Large intestine (tissue), 12 donors: ENCODE data around the gene AADAC. TPM values are rescaled to one million over a fixed set of nuclear protein-coding genes. Genes with fewer than 3 reads are reported as not detected.
"Not testable (repeated sequence)": the region's sequence is repeated elsewhere in the genome, so short reads cannot be mapped to it uniquely, and the experiment has no call there.

Experiments
- DNase-seq, 2 donors: peaks; one replicate each; pipeline versions ENCODE4 v3.0.0 to v3.0.0-alpha.2; 2013
- H3K27ac ChIP-seq: one replicate; pipeline ENCODE4 v1.5.1; 2013; ENCODE audit warnings: low read length
- H3K27me3 ChIP-seq: 2 replicates; pipeline ENCODE4 v1.6.1; 2013; ENCODE audit warnings: low read length; ENCODE audit not compliant: control insufficient read depth, insufficient read depth
- H3K36me3 ChIP-seq: 2 replicates; pipeline ENCODE4 v1.6.1; 2013; ENCODE audit warnings: low read length; ENCODE audit not compliant: control insufficient read depth, insufficient read depth
- H3K4me1 ChIP-seq: one replicate; pipeline ENCODE4 v1.6.1; 2013; ENCODE audit warnings: low read length; ENCODE audit not compliant: control insufficient read depth, insufficient read depth
- H3K4me3 ChIP-seq: one replicate; pipeline ENCODE4 v1.5.1; 2013; ENCODE audit warnings: low read length
- H3K9me3 ChIP-seq: one replicate; pipeline ENCODE4 v1.6.1; 2013; ENCODE audit warnings: mild to moderate bottlenecking, low read depth, low read length, moderate library complexity; ENCODE audit not compliant: control insufficient read depth
- whole genome bisulfite sequencing: methylation state at CpG from one replicate; pipeline ENCODE4 v1.1.5; 2013; ENCODE audit warnings: low lambda C conversion rate; ENCODE audit not compliant: insufficient coverage; 5-methylcytosine and 5-hydroxymethylcytosine counted together
- long read RNA-seq, 11 donors: transcript quantifications; one replicate each; lab custom pipeline, GENCODE V29; 2026
- polyA plus RNA-seq: library from polyadenylated mRNA; unstranded; fragments of 120-200 nt; gene quantifications from one replicate; pipeline ENCODE4 v1.2.1, GENCODE V29; 2013

The AADAC gene
- polyA plus RNA-seq = 147 TPM
- long read RNA-seq, donor 1, transcript AADAC-201 (5 exons, 1,642 nt) = major isoform, 66 of 107 reads
- long read RNA-seq, donor 1, partial matches to known transcripts = 35 of 107 reads
- long read RNA-seq, donor 1, other reads (novel, unspliced or antisense) = 5 of 107 reads
- long read RNA-seq, donor 2, transcript AADAC-202 (4 exons, 719 nt) = minor isoform, 5 of 100 reads
- long read RNA-seq, donor 2, transcript AADAC-201 (5 exons, 1,642 nt) = major isoform, 84 of 100 reads
- long read RNA-seq, donor 2, partial matches to known transcripts = 0 of 100 reads
- long read RNA-seq, donor 2, other reads (novel, unspliced or antisense) = 11 of 100 reads
- long read RNA-seq, donor 3 = 0 reads
- long read RNA-seq, donor 4, partial matches to known transcripts = 0 of 4 reads
- long read RNA-seq, donor 4, other reads (novel, unspliced or antisense) = 0 of 4 reads
- long read RNA-seq, donor 5, partial matches to known transcripts = 0 of 1 reads
- long read RNA-seq, donor 5, other reads (novel, unspliced or antisense) = 0 of 1 reads
- long read RNA-seq, donor 6, transcript AADAC-201 (5 exons, 1,642 nt) = major isoform, 85 of 107 reads
- long read RNA-seq, donor 6, transcript AADAC-202 (4 exons, 719 nt) = minor isoform, 9 of 107 reads
- long read RNA-seq, donor 6, partial matches to known transcripts = 0 of 107 reads
- long read RNA-seq, donor 6, other reads (novel, unspliced or antisense) = 13 of 107 reads
- long read RNA-seq, donor 7, transcript AADAC-201 (5 exons, 1,642 nt) = major isoform, 10 of 10 reads
- long read RNA-seq, donor 7, partial matches to known transcripts = 0 of 10 reads
- long read RNA-seq, donor 7, other reads (novel, unspliced or antisense) = 0 of 10 reads
- long read RNA-seq, donor 8, transcript AADAC-201 (5 exons, 1,642 nt) = major isoform, 100 of 152 reads
- long read RNA-seq, donor 8, transcript AADAC-202 (4 exons, 719 nt) = minor isoform, 16 of 152 reads
- long read RNA-seq, donor 8, partial matches to known transcripts = 17 of 152 reads
- long read RNA-seq, donor 8, other reads (novel, unspliced or antisense) = 19 of 152 reads
- long read RNA-seq, donor 9, transcript AADAC-201 (5 exons, 1,642 nt) = major isoform, 110 of 132 reads
- long read RNA-seq, donor 9, partial matches to known transcripts = 0 of 132 reads
- long read RNA-seq, donor 9, other reads (novel, unspliced or antisense) = 18 of 132 reads
- long read RNA-seq, donor 10, transcript AADAC-201 (5 exons, 1,642 nt) = major isoform, 161 of 299 reads
- long read RNA-seq, donor 10, transcript AADAC-202 (4 exons, 719 nt) = minor isoform, 9 of 299 reads
- long read RNA-seq, donor 10, partial matches to known transcripts = 121 of 299 reads
- long read RNA-seq, donor 10, other reads (novel, unspliced or antisense) = 8 of 299 reads
- long read RNA-seq, donor 11, transcript AADAC-201 (5 exons, 1,642 nt) = major isoform, 80 of 89 reads
- long read RNA-seq, donor 11, partial matches to known transcripts = 5 of 89 reads
- long read RNA-seq, donor 11, other reads (novel, unspliced or antisense) = 0 of 89 reads

DNA sequence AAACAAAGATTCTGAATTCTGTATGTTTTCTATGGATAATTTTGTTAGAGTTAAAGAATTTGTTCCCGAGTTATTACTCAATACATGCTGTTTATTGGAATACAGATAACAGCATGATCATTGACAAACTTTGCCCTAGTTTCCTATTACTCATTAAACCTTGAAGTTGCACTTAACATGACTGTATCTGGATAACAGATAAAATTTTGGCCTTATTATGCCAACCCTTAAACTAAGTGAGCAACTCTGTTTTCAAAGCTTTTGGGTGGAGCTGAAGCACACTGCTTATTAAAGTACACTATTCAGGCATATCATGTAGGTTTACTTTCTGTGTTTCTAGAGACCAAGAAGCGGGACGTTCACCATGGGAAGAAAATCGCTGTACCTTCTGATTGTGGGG lies at the start of gene AADAC:
Gene AADAC (plus strand): TSS at position 318 of the 400 bp plus-strand sequence. CDS start 47 bp downstream, at position 365.
- H3K9me3 ChIP-seq = peaks cover 8% of the 10 kb centered on the region
- H3K27ac ChIP-seq = peak within 1 kb of the TSS; percentile 77
- peaks cover 12% of the 10 kb centered on the region for H3K4me1 ChIP-seq
- H3K4me3 ChIP-seq = peak within 1 kb of the TSS; percentile 42
- WGBS = no CpG with 5 or more reads among the region's 4 CpGs
- H3K36me3 ChIP-seq = peaks cover 2% of the 10 kb centered on the region
- no peaks in the 10 kb centered on the region for H3K27me3 ChIP-seq
- DNase-seq = peak; percentile 37 to 72

DNA sequence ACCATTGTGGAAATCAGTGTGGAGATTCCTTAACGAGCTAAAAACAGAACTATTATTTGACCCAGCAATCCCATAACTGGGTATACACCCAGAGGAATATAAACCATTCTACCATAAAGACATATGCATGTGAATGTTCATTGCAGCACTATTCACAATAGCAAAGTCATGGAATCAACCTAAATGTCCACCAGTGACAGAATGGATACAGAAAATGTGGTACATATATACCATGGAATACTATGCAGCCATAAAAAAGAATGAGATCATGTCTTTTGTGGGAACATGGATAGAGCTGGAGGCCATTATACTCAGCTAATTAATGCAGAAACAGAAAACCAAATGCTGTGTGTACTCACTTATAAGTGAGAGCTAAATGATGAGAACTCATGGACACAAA lies 49.2 kb upstream of the AADAC start:
- H3K27me3 ChIP-seq, H3K4me3 ChIP-seq, H3K9me3 ChIP-seq, H3K4me1 ChIP-seq, DNase-seq, H3K27ac ChIP-seq, H3K36me3 ChIP-seq: not testable (repeated sequence)
- no CpG with 5 or more reads among the region's 1 CpG for WGBS

GRCh38 chr3:151765685-151766084 lies 48.2 kb upstream of the AADAC start:
- Histone ChIP-seq H3K27ac (no peak overlapping the region), H3K9me3 (no peaks in the 10 kb centered on the region), H3K36me3 (no peaks in the 10 kb centered on the region), H3K4me3 (no peak overlapping the region), H3K4me1 (peaks cover 8% of the 10 kb centered on the region), H3K27me3 (no peaks in the 10 kb centered on the region)
- no peak for DNase-seq

DNA sequence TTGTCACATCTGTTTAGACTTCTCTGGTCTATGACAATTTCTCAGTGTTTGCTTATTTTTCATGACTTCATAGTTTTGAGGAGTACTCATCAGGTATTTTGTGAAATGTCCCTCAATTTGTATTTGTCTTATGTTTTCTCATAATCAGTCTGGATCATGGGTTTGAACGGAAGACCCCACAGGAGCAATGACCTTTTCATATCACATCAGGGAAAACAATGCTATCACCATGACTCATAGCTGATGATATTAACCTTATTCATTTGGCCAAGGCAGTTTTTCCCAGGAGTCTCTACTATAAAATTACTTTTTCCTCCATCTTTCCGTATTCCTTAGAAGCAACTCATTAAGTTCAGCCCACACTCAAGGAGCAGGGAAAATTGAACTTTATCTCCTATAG lies 47.5 kb upstream of the AADAC start:
- Histone ChIP-seq H3K27me3 (no peaks in the 10 kb centered on the region), H3K4me3 (no peak overlapping the region), H3K36me3 (no peaks in the 10 kb centered on the region), H3K9me3 (no peaks in the 10 kb centered on the region), H3K4me1 (peaks cover 9% of the 10 kb centered on the region), H3K27ac (no peak overlapping the region)
- WGBS = 48% methylated on average over 2 of the region's 2 CpGs
- DNase-seq = peak in 1 of 2 donors; percentile 26

DNA sequence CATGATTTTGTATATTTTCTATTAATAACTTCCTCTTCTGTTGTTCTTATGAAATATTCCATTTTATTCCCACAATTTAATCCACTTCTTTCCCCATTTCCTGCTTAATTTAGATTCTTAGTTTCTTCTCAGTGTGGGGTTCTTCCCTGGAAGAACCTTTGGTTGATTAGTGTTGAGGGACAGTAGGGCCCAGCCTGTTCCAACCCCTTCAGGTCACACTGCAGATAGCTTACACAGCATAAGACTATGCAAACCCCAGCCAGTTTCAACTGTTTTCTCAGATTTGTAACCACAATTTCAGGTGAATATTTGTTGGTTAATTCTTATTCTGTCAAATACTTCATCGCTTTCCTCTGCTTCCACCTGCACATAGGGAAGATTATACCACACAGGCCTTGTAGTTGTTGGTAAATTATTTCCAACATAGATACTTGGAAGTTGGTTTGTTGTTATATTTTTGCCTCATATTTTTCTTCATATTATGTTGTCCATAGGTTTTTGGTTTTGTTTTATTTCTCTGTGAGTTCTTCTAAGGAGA lies 45.5 kb upstream of the AADAC start:
- H3K27me3 ChIP-seq = no peaks in the 10 kb centered on the region
- H3K9me3 ChIP-seq = no peaks in the 10 kb centered on the region
- H3K4me1 ChIP-seq = peaks cover 19% of the 10 kb centered on the region
- WGBS = no CpG with 5 or more reads among the region's 1 CpG
- DNase-seq = peak; percentile 12 to 49
- peak overlapping the region; percentile 73 for H3K27ac ChIP-seq
- no peaks in the 10 kb centered on the region for H3K36me3 ChIP-seq
- no peak overlapping the region for H3K4me3 ChIP-seq

GRCh38 chr3:151769175-151769574 lies 44.7 kb upstream of the AADAC start:
- Histone ChIP-seq H3K27ac (peak overlapping the region; percentile 73), H3K4me1 (peaks cover 19% of the 10 kb centered on the region), H3K4me3 (no peak overlapping the region), H3K9me3 (no peaks in the 10 kb centered on the region), H3K27me3 (no peaks in the 10 kb centered on the region), H3K36me3 (no peaks in the 10 kb centered on the region)
- DNase-seq = peak in 1 of 2 donors; percentile 27
- WGBS = no CpG with 5 or more reads among the region's 2 CpGs

GRCh38 chr3:151770956-151771355 lies 43.0 kb upstream of the AADAC start:
- no CpG with 5 or more reads among the region's 4 CpGs for WGBS
- Histone ChIP-seq H3K27ac (peak overlapping the region; percentile 73), H3K36me3 (no peaks in the 10 kb centered on the region), H3K4me3 (peak overlapping the region; percentile 37), H3K9me3 (no peaks in the 10 kb centered on the region), H3K4me1 (peaks cover 19% of the 10 kb centered on the region), H3K27me3 (no peaks in the 10 kb centered on the region)
- DNase-seq = peak; percentile 16 to 66

- peak overlapping the region; percentile 73 for H3K27ac ChIP-seq
- WGBS = 75% methylated on average over 2 of the region's 4 CpGs
- DNase-seq = peak in 1 of 2 donors; percentile 47
These were observed 41.0 kb upstream of the AADAC start for GRCh38 chr3:151772825-151773480.

DNA sequence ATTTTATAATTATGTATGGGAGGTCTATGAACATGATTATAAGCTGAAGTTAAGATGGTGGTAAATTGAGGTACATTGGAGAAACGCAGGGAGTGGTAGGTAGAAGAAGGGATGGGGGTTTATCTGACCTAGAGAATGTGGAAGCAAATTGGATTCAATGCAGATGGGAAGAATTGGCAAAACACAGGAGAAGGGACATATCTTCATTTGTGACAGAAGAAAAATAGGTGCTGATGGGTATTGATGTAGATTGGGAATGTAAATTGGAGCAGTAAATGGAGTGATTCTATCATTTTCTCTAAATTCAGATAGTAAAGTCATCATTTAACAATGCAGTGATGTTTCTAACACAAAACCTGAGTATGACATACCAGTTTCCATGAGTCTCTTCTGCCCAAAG lies 39.7 kb upstream of the AADAC start:
- Histone ChIP-seq H3K36me3 (no peaks in the 10 kb centered on the region), H3K4me3 (no peak overlapping the region), H3K4me1 (peaks cover 23% of the 10 kb centered on the region), H3K27ac (no peak overlapping the region), H3K27me3 (no peaks in the 10 kb centered on the region), H3K9me3 (no peaks in the 10 kb centered on the region)
- no peak for DNase-seq
- WGBS = 100% methylated on average over 1 of the region's 1 CpG

More at GRCh38 chr3:151772825-151773480, 41.0 kb upstream of the AADAC start:
- Histone ChIP-seq H3K4me1 (peaks cover 19% of the 10 kb centered on the region), H3K9me3 (no peaks in the 10 kb centered on the region), H3K27me3 (no peaks in the 10 kb centered on the region), H3K36me3 (no peaks in the 10 kb centered on the region), H3K4me3 (peak overlapping the region; percentile 17)
